ENCODE data around the gene CRISP3.

- TF ChIP-seq, protein P1, sequence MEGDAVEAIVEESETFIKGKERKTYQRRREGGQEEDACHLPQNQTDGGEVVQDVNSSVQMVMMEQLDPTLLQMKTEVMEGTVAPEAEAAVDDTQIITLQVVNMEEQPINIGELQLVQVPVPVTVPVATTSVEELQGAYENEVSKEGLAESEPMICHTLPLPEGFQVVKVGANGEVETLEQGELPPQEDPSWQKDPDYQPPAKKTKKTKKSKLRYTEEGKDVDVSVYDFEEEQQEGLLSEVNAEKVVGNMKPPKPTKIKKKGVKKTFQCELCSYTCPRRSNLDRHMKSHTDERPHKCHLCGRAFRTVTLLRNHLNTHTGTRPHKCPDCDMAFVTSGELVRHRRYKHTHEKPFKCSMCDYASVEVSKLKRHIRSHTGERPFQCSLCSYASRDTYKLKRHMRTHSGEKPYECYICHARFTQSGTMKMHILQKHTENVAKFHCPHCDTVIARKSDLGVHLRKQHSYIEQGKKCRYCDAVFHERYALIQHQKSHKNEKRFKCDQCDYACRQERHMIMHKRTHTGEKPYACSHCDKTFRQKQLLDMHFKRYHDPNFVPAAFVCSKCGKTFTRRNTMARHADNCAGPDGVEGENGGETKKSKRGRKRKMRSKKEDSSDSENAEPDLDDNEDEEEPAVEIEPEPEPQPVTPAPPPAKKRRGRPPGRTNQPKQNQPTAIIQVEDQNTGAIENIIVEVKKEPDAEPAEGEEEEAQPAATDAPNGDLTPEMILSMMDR (IDR thresholded peaks at IDR 0.05; ENCODE audit: borderline replicate concordance, extremely low read depth, low read length, poor library complexity, severe bottlenecking), result no peak
- no peak for TF ChIP-seq EZH2 (IDR thresholded peaks at IDR 0.05; ENCODE audit: borderline replicate concordance, low read depth, low read length, severe bottlenecking)
Measured at GRCh38 chr6:49743429-49743828, 759 bp downstream of the CRISP3 start.
